GM15510 (cell line): ENCODE measurements around the gene EIF3M.

Experiments
- POLR2A ChIP-seq: IDR thresholded peaks from 3 replicates; pipeline ENCODE4 v1.6.1; 2011; ENCODE audit warnings: borderline replicate concordance; ENCODE audit not compliant: insufficient read length; ENCODE audit errors: extremely low read depth

EIF3M gene

DNA sequence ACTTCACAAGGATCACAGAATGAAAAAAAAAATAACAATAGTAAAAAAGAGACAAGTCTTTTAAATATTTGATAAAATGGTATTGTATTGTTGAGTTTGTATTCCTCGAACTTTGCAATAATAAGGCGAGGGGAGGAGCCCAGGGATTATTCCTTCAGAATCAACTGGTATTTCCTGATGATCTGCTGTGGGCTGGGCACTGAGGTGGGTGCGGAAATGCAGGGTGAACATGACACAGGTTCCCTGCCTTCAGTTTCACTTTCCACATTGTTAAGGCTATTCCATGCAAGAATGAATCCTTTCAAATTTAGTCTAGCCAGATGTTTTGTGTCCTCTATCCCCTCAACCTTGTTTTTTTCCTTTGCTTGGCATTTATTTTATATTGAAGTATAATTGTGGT is 2.1 kb upstream of the EIF3M start:
- no peak for TF ChIP-seq POLR2A

DNA sequence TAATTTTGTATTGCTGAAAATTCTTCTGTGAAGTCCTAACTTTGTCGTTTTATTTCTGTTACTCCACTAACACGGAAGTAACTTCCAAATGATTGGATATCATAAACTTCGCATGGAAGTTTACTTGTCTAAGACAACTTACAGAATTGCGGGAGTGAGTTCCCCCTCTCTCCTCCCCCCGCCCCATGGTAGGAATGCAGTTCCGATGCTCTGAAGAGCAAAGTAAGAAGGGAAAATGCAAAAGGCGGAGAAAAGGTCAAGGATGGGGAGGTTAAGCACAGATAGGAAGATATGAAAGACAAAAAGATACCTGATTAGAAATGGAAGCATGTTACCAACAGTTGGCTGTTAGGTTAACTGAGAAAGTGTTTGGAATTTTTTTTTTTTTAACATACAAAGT is 1.3 kb downstream of the EIF3M start:
- no peak for TF ChIP-seq POLR2A

DNA sequence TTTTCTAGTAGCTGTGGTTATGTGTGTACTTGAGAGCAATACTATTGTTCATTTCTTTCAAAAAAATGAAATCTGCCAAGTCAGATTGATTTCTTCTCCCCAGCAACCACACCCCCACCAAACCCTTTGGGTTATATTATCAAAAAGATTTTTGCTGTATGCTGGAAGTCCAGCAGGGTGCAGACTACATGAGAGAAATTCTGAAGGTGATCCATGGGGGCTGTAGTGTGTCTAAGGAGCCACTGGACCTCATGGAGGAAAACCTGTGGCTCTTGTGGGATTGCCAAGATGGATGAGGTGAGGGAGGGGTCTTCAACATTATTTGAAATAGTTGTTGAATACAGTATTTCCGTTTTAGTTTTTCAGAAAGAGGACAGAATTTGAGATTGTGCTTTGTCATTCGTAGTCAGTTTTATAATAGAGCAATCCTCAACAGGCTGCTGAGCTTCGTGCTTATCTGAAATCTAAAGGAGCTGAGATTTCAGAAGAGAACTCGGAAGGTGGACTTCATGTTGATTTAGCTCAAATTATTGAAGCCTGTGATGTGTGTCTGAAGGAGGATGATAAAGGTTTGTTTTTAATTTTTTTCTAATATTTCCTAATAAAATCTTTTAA is 3.1 kb downstream of the EIF3M start:
- no peak for TF ChIP-seq POLR2A

DNA sequence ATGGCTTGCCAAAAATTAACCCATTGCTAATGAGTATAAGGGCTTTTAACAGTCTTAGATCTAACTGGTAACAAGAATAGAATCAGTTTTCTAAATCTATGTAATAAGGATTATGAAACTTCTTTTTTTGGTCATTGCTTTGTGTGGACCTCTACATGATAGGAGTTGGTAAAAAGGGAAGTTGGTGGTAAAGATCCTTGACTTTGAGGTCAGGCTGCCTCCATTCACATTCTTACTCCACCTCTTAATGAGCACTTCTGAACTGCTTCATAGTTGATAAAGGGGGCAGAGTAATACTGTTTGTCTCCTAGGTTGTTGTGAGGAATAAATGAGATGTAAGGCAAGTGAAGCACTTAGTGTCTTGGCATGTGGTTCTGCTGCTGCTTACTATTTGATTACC is 10.6 kb downstream of the EIF3M start:
- no peak for TF ChIP-seq POLR2A

DNA sequence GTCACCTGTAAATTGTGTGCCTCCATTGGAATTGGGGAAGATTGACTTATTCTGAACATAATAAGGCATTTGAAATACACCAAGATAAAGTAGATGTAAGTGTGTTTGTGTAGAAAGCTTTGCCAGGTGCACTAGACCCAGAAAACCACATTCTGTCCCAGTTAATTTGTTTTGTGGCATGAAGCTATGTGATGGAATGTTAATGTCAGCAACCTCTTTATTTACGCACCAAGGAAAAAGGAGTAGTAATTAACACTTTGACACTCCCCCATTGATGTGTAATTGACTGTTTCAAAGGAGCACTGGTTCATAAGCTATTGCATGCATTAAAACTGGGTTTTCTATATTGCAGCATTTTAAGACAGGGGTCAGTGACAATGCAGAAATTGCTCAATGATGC is 14.3 kb downstream of the EIF3M start:
- no peak for TF ChIP-seq POLR2A

DNA sequence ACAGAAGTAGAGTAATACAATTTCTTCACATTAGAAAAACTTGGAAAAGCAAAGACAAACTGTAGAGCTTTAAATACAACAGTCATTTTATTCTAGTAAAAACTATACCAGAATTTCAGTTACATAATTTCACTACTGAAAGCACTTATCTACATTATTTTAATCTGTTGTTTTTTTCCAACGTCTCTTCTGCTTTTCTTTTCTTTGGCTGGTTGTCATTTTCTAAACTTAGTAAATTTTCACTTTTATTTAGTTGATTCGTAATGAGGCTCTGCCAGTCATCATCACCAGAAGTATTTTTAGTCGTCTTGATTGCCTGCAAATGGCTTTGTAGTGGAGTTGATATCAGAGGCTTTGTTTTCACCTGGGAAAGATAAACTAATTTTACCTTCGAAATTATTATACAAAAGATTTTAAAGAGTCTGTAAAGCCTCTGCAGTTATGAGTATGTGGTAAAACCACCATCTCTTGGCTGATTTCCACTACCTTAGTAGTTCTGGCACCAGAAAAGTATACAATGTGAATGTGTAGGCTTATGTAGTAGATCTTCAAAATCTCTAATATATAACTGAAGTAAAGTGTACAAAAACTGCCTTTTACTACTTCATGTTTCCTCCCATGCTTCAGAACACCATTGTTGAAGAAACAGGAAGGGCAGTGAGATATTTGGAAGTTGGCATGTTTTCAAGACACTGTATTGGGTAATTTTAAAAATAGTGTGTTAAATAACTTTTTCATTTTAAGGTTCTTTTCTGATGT is 19.2 kb downstream of the EIF3M start:
- TF ChIP-seq POLR2A = no peak

DNA sequence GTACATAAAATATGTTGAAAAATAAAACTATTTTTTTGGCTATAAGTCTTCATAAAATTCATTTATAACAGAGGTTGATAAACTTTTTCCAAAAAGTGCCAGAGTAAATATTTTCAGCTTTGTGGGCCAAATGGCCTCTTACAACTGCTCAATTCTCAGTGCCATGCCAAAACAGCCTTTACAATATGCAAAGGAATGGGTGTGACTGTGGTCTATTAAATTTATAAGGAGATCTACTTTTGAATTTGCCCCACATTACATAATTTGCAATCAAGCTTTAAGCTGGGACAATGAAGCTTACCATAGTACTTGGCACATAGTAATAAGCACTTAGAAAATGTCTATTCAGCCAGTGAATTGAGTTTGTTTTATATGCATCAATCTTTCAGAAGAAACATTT is 22.6 kb downstream of the EIF3M start:
- no peak for TF ChIP-seq POLR2A

DNA sequence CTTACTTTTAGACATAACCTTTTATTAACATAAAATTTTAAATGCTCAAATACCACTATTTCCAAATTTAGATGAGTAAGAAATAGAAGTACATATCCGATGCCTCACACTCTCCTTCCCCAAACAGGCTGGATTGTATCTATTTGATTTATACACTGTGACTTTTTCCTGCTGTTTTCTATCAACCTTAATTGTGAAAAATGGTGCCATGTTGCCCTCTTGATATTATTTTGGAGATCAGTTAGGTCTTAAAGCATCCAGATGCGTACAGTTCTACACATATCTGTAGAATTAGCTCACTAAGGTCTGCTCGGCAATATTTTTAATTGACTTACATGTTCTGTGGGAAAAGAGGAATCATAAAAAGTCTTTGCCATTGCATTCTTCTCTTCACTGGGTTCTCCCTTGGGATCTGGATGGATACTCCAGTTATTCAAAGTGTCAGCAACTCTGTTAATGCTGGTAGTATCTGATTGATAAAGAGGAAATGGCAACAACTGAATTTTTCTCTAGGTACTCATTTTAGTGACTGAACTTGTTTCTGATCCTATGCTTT is 27.2 kb downstream of the EIF3M start:
- TF ChIP-seq POLR2A = no peak

DNA sequence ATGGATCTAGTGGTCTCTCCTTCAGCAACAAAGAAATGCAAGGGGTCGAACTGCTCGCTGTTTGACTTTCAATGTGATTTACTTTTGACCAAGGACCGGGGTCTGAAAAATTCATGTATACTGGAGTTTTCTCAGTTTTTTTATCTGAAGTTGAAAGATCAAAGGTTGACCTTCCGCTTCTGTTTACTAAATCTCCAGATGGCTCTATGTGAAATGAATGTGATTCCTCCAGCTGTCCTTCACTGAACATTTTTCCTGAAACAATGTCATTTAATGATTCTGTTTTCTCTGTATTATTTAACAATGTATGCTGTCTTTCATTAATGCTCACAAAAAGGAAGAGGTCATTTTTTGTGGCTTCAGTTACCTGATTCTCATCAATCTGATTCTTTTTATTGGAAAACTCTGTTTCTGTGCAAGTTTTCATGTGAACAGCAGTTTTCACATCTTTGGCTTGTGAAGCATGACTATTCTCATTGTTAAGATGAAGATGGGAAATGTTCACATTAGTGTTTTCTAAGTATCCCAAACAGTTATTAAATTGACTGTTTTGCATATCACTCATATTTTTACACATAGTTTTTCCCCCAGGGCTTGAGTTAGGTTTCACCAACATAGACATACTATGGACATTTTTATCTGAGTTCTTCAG is 30.0 kb downstream of the EIF3M start:
- no peak for TF ChIP-seq POLR2A

DNA sequence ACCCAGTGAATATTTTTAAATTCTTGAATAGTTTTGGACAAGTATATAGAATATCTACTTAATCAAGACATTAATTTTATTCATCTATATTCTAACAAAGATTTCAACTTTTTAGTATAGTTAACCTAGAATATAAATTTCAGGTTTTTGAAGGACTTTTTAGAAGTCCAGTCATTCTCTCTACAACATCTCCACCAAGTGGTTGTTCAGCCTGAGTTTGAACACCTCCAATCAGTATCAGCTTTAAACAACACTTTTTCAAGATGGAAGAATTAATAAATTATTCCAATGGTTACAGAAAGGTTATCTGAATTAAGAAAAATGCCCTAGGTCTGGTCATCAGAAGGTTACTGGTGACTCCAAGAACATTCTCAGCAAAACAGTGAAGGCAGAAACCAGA is 31.8 kb downstream of the EIF3M start:
- no peak for TF ChIP-seq POLR2A

DNA sequence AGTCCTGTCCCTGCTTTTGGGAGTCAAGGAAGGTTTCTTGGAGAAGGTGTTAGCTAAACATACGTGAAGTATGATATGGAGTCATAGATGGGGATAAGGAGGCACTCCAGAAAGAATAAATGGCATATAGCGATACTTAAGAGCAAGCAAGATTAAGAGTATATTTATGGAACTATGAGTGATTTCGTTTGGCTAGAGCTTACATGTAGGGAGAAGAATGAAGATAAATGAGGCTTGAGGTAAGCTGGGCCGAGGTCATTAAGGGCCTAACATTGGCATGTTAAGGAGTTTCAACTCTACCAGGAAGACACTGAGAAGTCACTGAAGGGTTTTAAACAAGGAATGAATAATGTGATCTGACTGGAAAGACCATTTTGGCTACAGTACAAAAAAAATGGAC is 33.3 kb downstream of the EIF3M start:
- TF ChIP-seq POLR2A = no peak

DNA sequence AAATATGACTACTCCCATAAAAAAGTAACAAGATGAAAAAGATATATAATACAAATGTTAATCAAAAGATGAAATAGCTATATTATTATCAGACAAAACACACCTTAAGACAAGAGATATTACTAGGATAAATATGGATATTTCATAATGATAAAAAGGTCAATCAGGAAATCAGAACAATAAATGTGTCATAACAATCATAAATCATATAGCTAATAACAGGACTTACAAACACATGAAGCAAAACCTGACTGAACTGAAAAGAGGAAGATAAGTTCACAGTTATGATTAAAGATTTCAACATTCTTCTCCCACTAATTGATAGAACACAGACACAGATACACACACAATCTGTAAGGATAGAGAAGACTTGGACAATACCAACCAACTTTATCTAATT is 47.2 kb downstream of the EIF3M start:
- TF ChIP-seq POLR2A = no peak

DNA sequence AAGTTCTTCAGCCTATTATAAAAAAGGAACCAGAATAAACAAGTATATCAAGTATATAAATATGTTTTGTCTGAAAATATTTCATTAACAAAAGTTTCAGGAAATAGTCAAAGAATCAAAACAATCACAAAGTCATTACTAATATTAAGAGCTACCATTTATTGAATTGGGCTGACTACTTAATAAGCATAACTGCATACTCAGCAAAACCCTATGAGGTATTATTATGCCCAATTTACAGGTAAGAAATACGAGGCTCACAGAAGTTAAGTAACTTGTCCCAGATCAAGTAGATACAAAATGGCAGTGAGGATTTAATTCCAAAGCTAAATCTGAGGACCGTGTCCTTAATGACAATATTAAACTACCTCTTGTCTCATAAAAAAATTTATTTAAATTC is 52.2 kb downstream of the EIF3M start:
- TF ChIP-seq POLR2A = no peak

DNA sequence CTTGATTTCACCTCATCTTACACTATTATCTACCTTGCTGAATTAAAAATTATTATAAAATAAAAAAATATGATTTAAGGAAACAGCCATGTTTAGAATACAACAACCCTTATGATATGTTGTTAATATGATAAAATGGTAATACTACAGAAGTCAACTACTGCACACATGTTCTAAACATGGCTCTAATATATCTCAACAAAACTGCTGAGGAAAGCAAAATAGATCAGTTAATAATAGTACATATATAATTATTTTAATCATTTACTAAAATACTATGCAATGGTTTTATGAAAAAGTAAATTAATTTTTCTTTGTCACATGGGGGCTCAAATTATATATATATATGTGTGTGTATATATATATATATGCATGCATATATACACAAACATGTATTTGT is 57.7 kb downstream of the EIF3M start:
- TF ChIP-seq POLR2A = no peak

DNA sequence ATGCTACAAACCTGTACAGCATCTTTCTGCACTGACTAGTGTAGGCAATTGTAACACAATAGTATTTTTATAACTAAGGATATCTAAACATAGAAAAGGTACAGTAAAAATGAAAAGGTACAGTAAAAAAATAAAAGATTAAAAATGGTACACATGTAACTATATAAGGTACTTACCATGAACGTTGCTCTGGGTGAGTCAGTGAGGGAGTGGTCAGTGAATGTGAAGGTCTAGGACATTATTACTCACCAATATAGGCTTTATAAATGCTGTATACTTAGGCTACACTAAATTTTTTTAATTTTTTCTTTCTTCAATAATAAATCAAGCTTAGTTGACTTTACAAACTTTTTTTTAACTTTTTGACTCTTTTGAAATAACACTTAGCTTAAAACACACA is 59.9 kb downstream of the EIF3M start:
- no peak for TF ChIP-seq POLR2A
